SKM-1 (cell line): ENCODE results near the gene DNAH9.
"Not testable (repeated sequence)": the region's sequence is repeated elsewhere in the genome, so short reads cannot be mapped to it uniquely, and the experiment has no call there.

ENCODE experiments used
- DNase-seq: peaks from one replicate; lab custom pipeline; 2025; ENCODE audit not compliant: unreplicated experiment; lab: John Stamatoyannopoulos, UW

DNAH9 gene

GRCh38 chr17:11901931-11902330 lies 303.7 kb downstream of the DNAH9 start:
- no peak for DNase-seq

GRCh38 chr17:11908711-11909146 lies 310.5 kb downstream of the DNAH9 start:
- no peak for DNase-seq

GRCh38 chr17:11909348-11909747 lies 311.1 kb downstream of the DNAH9 start:
- DNase-seq, result no peak

- DNase-seq, result no peak
Measured at GRCh38 chr17:11916091-11916490, 317.8 kb downstream of the DNAH9 start.

- no peak for DNase-seq
Measured at GRCh38 chr17:11917415-11917814, 319.1 kb downstream of the DNAH9 start.

- DNase-seq, result no peak
Measured at GRCh38 chr17:11921296-11921695, 323.0 kb downstream of the DNAH9 start.

- no peak for DNase-seq
Measured at GRCh38 chr17:11922638-11923037, 324.4 kb downstream of the DNAH9 start.

- no peak for DNase-seq
Measured at GRCh38 chr17:11924076-11924475, 325.8 kb downstream of the DNAH9 start.

- no peak for DNase-seq
Measured at GRCh38 chr17:11925262-11926021, 327.2 kb downstream of the DNAH9 start.

GRCh38 chr17:11928436-11928835 lies 330.2 kb downstream of the DNAH9 start:
- no peak for DNase-seq

- DNase-seq, result no peak
Measured at GRCh38 chr17:11932337-11932898, 334.1 kb downstream of the DNAH9 start.

GRCh38 chr17:11935734-11936406 lies 337.6 kb downstream of the DNAH9 start:
- DNase-seq, result no peak

- DNase-seq, result no peak
Measured at GRCh38 chr17:11940904-11941303, 342.6 kb downstream of the DNAH9 start.

- not testable (repeated sequence) for DNase-seq
Measured at GRCh38 chr17:11943086-11943485, 344.8 kb downstream of the DNAH9 start.

GRCh38 chr17:11943759-11944347 lies 345.6 kb downstream of the DNAH9 start:
- DNase-seq, result no peak

GRCh38 chr17:11944587-11944986 lies 346.3 kb downstream of the DNAH9 start:
- no peak for DNase-seq

GRCh38 chr17:11948789-11949188 lies 350.5 kb downstream of the DNAH9 start:
- no peak for DNase-seq

- DNase-seq, result not testable (repeated sequence)
Measured at GRCh38 chr17:11949571-11949970, 351.3 kb downstream of the DNAH9 start.

- DNase-seq, result no peak
Measured at GRCh38 chr17:11950771-11951519, 352.7 kb downstream of the DNAH9 start.

GRCh38 chr17:11952610-11953009 lies 354.3 kb downstream of the DNAH9 start:
- DNase-seq, result no peak

GRCh38 chr17:11953924-11954323 lies 355.7 kb downstream of the DNAH9 start:
- no peak for DNase-seq
